Subcutaneous adipose tissue (tissue), 4 donors: ENCODE results near the gene ZFP1. TPM values are rescaled to one million over a fixed set of nuclear protein-coding genes. Genes with fewer than 3 reads are reported as not detected.

ENCODE experiments used
- total RNA-seq, 4 donors: library from RNA; depleted of rRNA; stranded (reverse); fragments of >200 nt; gene quantifications; one replicate each; pipeline ENCODE4 v1.1.0, GENCODE V29; 2016
- TF ChIP-seq, protein P1 (sequence below): fragments of 450-650 bp; IDR thresholded peaks from one replicate; pipeline ENCODE4 v1.5.1; 2016; ENCODE audit warnings: low read depth, mild to moderate bottlenecking, control low read depth, antibody characterized with exemption, moderate library complexity

ZFP1 gene
- total RNA-seq, 4 donors from 2014 or later, result 7.7 to 12.2 (median 8.3) TPM

DNA sequence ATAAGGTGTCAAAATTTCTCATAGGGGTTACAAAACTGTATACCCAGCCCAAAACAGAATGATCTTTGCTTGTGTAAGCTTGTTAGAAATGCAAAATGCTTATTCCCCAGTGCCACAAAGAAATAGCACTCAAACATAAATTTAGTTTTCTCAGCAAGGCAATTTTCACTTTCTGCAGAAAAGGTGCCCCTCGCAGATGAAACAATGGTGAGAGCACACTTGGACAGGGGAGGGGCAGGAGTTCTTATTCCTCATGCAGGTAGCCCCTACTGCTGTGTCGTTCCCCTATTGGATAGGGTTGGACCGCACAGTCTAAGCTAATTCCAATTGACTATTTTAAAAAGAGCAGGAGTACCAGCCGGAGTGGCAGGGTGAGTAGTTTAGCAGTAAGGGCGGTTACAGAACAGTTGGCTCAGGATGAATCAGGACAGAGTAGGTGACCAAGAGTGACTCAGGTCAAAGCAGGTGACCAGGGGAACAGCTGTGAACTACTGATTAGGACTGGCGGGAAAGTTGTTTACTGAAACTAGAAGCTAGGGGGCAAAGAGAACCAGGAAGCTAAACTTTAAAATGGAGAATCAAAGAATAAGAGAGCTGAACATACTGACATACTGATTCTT lies 26.3 kb upstream of the ZFP1 start:
- TF ChIP-seq, protein P1, sequence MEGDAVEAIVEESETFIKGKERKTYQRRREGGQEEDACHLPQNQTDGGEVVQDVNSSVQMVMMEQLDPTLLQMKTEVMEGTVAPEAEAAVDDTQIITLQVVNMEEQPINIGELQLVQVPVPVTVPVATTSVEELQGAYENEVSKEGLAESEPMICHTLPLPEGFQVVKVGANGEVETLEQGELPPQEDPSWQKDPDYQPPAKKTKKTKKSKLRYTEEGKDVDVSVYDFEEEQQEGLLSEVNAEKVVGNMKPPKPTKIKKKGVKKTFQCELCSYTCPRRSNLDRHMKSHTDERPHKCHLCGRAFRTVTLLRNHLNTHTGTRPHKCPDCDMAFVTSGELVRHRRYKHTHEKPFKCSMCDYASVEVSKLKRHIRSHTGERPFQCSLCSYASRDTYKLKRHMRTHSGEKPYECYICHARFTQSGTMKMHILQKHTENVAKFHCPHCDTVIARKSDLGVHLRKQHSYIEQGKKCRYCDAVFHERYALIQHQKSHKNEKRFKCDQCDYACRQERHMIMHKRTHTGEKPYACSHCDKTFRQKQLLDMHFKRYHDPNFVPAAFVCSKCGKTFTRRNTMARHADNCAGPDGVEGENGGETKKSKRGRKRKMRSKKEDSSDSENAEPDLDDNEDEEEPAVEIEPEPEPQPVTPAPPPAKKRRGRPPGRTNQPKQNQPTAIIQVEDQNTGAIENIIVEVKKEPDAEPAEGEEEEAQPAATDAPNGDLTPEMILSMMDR, result no peak

DNA sequence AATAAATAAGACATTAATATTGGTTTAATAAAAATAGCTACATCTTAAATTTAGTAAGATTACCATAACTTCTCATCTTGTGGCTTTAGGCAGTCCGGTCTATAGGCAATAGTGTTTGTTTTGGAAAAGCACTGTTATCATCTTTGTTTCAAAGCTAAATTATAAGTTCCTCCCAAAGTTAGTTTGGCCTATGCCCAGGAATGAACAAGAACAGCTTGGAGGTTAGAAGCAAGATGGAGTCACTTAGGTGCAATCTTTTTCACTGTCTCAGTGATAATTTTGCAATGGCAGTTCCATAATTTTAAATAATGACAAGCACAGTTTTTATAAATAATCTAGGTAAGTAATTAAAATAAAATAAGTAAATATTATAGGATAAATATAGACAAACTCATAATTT lies 25.7 kb upstream of the ZFP1 start:
- TF ChIP-seq, protein P1, result no peak

DNA sequence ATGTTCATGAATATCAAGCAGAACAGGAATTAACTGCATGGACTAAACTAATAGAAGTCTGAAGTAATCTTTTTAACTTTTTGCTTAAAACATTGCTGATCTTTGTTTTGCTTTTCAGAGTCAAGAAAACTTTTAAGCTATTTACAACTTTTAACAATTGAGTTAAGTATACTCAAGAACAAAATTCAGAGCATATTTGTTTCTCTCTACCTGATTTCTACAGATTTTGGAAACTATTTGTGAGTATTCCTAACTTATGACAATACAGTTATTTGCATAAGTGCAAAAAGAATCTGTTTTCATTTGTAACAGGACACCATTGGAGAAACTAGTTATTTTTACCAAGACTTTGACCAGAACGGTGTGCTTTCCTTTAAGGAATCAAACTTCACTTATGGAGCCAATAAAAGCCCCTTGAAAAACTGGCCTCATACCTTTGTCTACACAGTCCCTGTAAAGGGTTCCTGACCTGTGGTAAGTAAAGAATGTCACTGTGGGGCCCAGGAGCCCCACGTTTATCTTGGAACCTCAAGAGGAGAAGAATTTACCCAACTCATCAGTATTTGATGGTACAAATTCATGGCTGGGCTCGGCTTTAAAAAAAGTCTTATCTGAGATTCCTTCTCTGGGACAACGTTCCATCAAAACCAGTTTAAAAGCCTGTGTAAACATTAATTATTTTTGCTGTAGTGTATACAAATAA lies 20.5 kb upstream of the ZFP1 start:
- TF ChIP-seq, protein P1, result no peak

DNA sequence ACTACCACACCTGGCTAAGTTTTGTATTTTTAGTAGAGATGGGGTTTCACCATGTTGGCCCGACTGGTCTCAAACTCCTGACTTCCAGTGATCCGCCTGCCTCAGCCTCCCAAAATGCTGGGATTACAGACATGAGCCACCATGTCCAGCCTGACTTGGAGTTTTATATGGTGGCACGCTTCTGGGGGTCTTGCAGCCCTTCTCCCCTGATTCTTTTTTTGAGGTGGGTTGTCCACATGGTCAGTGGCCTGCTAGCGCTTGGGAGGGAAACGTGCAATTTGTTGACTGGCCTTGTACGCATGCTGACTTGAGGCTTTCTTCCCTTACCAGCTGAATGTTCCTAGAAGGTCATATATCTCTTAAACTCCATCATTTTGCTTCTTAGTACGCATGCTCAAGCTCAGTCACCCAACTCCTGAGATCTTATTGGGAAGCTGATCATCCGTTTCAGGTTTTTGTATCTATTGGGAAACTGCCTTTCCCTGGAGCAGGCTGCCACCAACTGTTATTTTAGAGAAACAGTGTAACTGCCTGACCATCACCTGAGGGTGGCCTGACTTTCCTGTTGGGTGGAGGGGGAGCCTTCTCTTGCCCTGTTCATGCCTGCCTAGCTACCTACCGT lies 18.1 kb upstream of the ZFP1 start:
- TF ChIP-seq, protein P1, result no peak

DNA sequence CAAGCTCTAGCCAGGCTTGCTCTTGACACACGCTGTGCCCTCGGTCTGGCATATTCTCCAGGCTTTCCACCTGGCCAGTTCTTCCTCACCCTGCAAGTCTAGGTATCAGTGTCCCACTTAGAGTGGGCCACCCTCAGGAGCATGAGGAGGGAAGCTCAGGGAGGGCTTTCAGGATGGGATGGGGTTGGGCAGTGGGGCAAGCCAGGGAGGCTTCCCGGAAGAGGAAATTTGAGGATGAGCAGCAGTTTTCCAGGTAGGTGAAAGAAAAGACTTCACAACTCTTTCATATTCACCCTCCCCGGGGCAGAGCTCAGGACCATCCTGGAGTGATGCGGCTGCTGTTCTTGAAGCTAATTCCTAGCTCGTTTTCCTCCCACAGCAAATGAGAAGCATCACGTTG lies 17.2 kb upstream of the ZFP1 start:
- TF ChIP-seq, protein P1, result no peak

DNA sequence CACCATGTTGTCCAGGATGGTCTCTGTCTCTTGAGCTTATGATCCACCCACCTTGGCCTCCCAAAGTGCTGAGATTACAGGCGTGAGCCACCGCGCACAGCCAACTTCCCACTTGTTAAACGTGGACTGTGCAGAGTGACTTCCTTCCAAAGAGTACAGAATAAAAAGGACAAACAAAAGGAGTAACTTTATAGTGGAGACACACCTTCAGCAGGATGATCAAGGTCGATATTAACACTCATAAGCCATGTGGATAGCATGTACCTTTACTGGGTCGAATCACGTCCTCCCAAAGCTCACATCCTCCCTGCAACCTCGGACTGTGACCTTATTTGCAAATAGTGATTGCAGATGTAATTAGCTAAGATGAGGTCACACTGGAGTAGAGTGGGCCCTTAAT lies 10.1 kb upstream of the ZFP1 start:
- TF ChIP-seq, protein P1, result no peak

DNA sequence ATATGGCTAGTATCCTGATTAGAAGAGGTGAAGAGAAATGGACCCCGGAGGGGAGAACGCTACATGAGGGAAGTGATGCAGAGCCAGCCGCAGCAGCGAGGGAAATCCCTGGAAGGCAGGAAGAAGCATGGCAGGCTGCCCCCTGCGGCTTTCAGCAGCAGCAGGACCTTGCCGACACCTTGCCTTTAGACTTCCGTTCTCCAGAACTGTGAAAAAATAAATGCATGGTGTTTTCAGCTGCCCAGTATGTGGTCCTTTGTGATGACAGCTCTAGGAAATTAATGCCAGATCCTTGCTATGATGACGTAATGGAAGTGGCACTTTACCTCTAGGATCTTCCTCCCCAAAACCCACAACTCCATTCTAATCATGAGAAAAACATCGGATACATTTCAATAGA lies 9.7 kb upstream of the ZFP1 start:
- TF ChIP-seq, protein P1, result no peak
